ENCODE results near the gene ZBTB12. TPM values are rescaled to one million over a fixed set of nuclear protein-coding genes. Genes with fewer than 3 reads are reported as not detected.
A peak's percentile ranks its signal among the peaks of the same experiment; 100 is the strongest.
"Not testable (repeated sequence)": the region's sequence is repeated elsewhere in the genome, so short reads cannot be mapped to it uniquely, and the experiment has no call there.

ZBTB12 gene
- total RNA-seq, 1 donor: 3.0 TPM

- DNase-seq (ENCODE audit: low read depth): no peak
- no peak for TF ChIP-seq CTCF (IDR thresholded peaks at IDR 0.05; ENCODE audit: insufficient read depth, low read depth, low read length)
- H3K4me3 ChIP-seq (ENCODE audit: low read depth, low read length): no peak overlapping the region
Observed at GRCh38 chr6:31911826-31912585, 10.1 kb upstream of the ZBTB12 start.

GRCh38 chr6:31909298-31909697 lies 7.4 kb upstream of the ZBTB12 start:
- not testable (repeated sequence) for DNase-seq (ENCODE audit: low read depth); H3K4me3 ChIP-seq (ENCODE audit: low read depth, low read length)

- H3K4me3 ChIP-seq (ENCODE audit: low read depth, low read length): no peak overlapping the region
- DNase-seq (ENCODE audit: low read depth): peak; percentile 63
- no peak for TF ChIP-seq CTCF (IDR thresholded peaks at IDR 0.05; ENCODE audit: insufficient read depth, low read depth, low read length)
Observed at GRCh38 chr6:31908791-31909190, 6.9 kb upstream of the ZBTB12 start.

GRCh38 chr6:31908255-31908654 lies 6.4 kb upstream of the ZBTB12 start:
- not testable (repeated sequence) for DNase-seq (ENCODE audit: low read depth); H3K4me3 ChIP-seq (ENCODE audit: low read depth, low read length)

GRCh38 chr6:31907158-31907813 lies 5.4 kb upstream of the ZBTB12 start:
- H3K4me3 ChIP-seq (ENCODE audit: low read depth, low read length): no peak overlapping the region
- TF ChIP-seq CTCF (IDR thresholded peaks at IDR 0.05; ENCODE audit: insufficient read depth, low read depth, low read length): no peak
- DNase-seq (ENCODE audit: low read depth): peak; percentile 91

- H3K4me3 ChIP-seq (ENCODE audit: low read depth, low read length); DNase-seq (ENCODE audit: low read depth): not testable (repeated sequence)
Observed at GRCh38 chr6:31906727-31907126, 4.8 kb upstream of the ZBTB12 start.

GRCh38 chr6:31906122-31906521 lies 4.2 kb upstream of the ZBTB12 start:
- no peak for TF ChIP-seq CTCF (IDR thresholded peaks at IDR 0.05; ENCODE audit: insufficient read depth, low read depth, low read length)
- H3K4me3 ChIP-seq (ENCODE audit: low read depth, low read length): no peak overlapping the region
- DNase-seq (ENCODE audit: low read depth): no peak

GRCh38 chr6:31905041-31905440 lies 3.2 kb upstream of the ZBTB12 start:
- TF ChIP-seq CTCF (IDR thresholded peaks at IDR 0.05; ENCODE audit: insufficient read depth, low read depth, low read length): no peak
- H3K4me3 ChIP-seq (ENCODE audit: low read depth, low read length): no peak overlapping the region
- DNase-seq (ENCODE audit: low read depth): no peak
